Measurements from ENCODE around the gene C9orf40.

C9orf40 gene

GRCh38 chr9:74975538-74975937, 22.8 kb upstream of the C9orf40 start:
- H3K4me1 ChIP-seq (ENCODE audit: insufficient read depth, insufficient read length), result peaks cover 5% of the 10 kb centered on the region
- H3K9me3 ChIP-seq (ENCODE audit: insufficient read depth, low read length), result peaks cover 15% of the 10 kb centered on the region
- H3K9ac ChIP-seq (ENCODE audit: insufficient read length, low read depth), result no peak overlapping the region
- no peak for DNase-seq (ENCODE audit: low read depth, low spot score)
- H3K4me3 ChIP-seq (ENCODE audit: insufficient read length, low read depth), result no peak overlapping the region
- H3K36me3 ChIP-seq (ENCODE audit: insufficient read depth, insufficient read length, low read length), result peaks cover 9% of the 10 kb centered on the region
- no peak for TF ChIP-seq YY1 (IDR thresholded peaks at IDR 0.05; ENCODE audit: insufficient read depth, insufficient read length)
- no peak for TF ChIP-seq SUZ12 (IDR thresholded peaks at IDR 0.05; ENCODE audit: extremely low read depth, insufficient read depth, insufficient read length)
- no peak for TF ChIP-seq ZNF274 (IDR thresholded peaks at IDR 0.05; ENCODE audit: low read depth, low read length)
- no peaks in the 10 kb centered on the region for H3K27me3 ChIP-seq (ENCODE audit: insufficient read depth, insufficient read length)

GRCh38 chr9:74974558-74974957, 21.8 kb upstream of the C9orf40 start:
- no peak overlapping the region for H3K4me3 ChIP-seq (ENCODE audit: insufficient read length, low read depth)
- H3K27me3 ChIP-seq (ENCODE audit: insufficient read depth, insufficient read length), result no peaks in the 10 kb centered on the region
- TF ChIP-seq YY1 (IDR thresholded peaks at IDR 0.05; ENCODE audit: insufficient read depth, insufficient read length), result no peak
- no peak for TF ChIP-seq ZNF274 (IDR thresholded peaks at IDR 0.05; ENCODE audit: low read depth, low read length)
- TF ChIP-seq SUZ12 (IDR thresholded peaks at IDR 0.05; ENCODE audit: extremely low read depth, insufficient read depth, insufficient read length), result no peak
- H3K9me3 ChIP-seq (ENCODE audit: insufficient read depth, low read length), result peaks cover 15% of the 10 kb centered on the region
- H3K4me1 ChIP-seq (ENCODE audit: insufficient read depth, insufficient read length), result peaks cover 5% of the 10 kb centered on the region
- peaks cover 9% of the 10 kb centered on the region for H3K36me3 ChIP-seq (ENCODE audit: insufficient read depth, insufficient read length, low read length)
- H3K9ac ChIP-seq (ENCODE audit: insufficient read length, low read depth), result no peak overlapping the region
- DNase-seq (ENCODE audit: low read depth, low spot score), result no peak

GRCh38 chr9:74973714-74974113, 21.0 kb upstream of the C9orf40 start:
- TF ChIP-seq YY1 (IDR thresholded peaks at IDR 0.05; ENCODE audit: insufficient read depth, insufficient read length) (no peak), SUZ12 (IDR thresholded peaks at IDR 0.05; ENCODE audit: extremely low read depth, insufficient read depth, insufficient read length) (no peak), ZNF274 (IDR thresholded peaks at IDR 0.05; ENCODE audit: low read depth, low read length) (no peak)
- H3K4me1 ChIP-seq (ENCODE audit: insufficient read depth, insufficient read length), result peaks cover 5% of the 10 kb centered on the region
- peaks cover 15% of the 10 kb centered on the region for H3K9me3 ChIP-seq (ENCODE audit: insufficient read depth, low read length)
- DNase-seq (ENCODE audit: low read depth, low spot score), result peak; percentile 20
- peaks cover 8% of the 10 kb centered on the region for H3K36me3 ChIP-seq (ENCODE audit: insufficient read depth, insufficient read length, low read length)
- no peaks in the 10 kb centered on the region for H3K27me3 ChIP-seq (ENCODE audit: insufficient read depth, insufficient read length)
- H3K4me3 ChIP-seq (ENCODE audit: insufficient read length, low read depth), result no peak overlapping the region
- H3K9ac ChIP-seq (ENCODE audit: insufficient read length, low read depth), result no peak overlapping the region

- no peak for DNase-seq (ENCODE audit: low read depth, low spot score)
Measured at GRCh38 chr9:74963056-74963455, 10.3 kb upstream of the C9orf40 start.

GRCh38 chr9:74961496-74961895, 8.8 kb upstream of the C9orf40 start:
- TF ChIP-seq ZNF274 (IDR thresholded peaks at IDR 0.05; ENCODE audit: low read depth, low read length) (no peak), SUZ12 (IDR thresholded peaks at IDR 0.05; ENCODE audit: extremely low read depth, insufficient read depth, insufficient read length) (no peak), YY1 (IDR thresholded peaks at IDR 0.05; ENCODE audit: insufficient read depth, insufficient read length) (no peak)
- DNase-seq (ENCODE audit: low read depth, low spot score), result no peak

More at GRCh38 chr9:74963056-74963455, 10.3 kb upstream of the C9orf40 start:
- Histone ChIP-seq H3K36me3 (ENCODE audit: insufficient read depth, insufficient read length, low read length) (peaks cover 5% of the 10 kb centered on the region), H3K27me3 (ENCODE audit: insufficient read depth, insufficient read length) (no peaks in the 10 kb centered on the region), H3K9me3 (ENCODE audit: insufficient read depth, low read length) (peaks cover 26% of the 10 kb centered on the region), H3K9ac (ENCODE audit: insufficient read length, low read depth) (no peak overlapping the region), H3K4me1 (ENCODE audit: insufficient read depth, insufficient read length) (no peaks in the 10 kb centered on the region), H3K4me3 (ENCODE audit: insufficient read length, low read depth) (no peak overlapping the region)
- TF ChIP-seq YY1 (IDR thresholded peaks at IDR 0.05; ENCODE audit: insufficient read depth, insufficient read length) (no peak), SUZ12 (IDR thresholded peaks at IDR 0.05; ENCODE audit: extremely low read depth, insufficient read depth, insufficient read length) (no peak), ZNF274 (IDR thresholded peaks at IDR 0.05; ENCODE audit: low read depth, low read length) (no peak)

GRCh38 chr9:74960561-74960960, 7.8 kb upstream of the C9orf40 start:
- peaks cover 26% of the 10 kb centered on the region for H3K9me3 ChIP-seq (ENCODE audit: insufficient read depth, low read length)
- no peak overlapping the region for H3K9ac ChIP-seq (ENCODE audit: insufficient read length, low read depth)
- no peak overlapping the region for H3K4me3 ChIP-seq (ENCODE audit: insufficient read length, low read depth)
- TF ChIP-seq SUZ12 (IDR thresholded peaks at IDR 0.05; ENCODE audit: extremely low read depth, insufficient read depth, insufficient read length) (no peak), YY1 (IDR thresholded peaks at IDR 0.05; ENCODE audit: insufficient read depth, insufficient read length) (no peak), ZNF274 (IDR thresholded peaks at IDR 0.05; ENCODE audit: low read depth, low read length) (no peak)
- DNase-seq (ENCODE audit: low read depth, low spot score), result no peak
- peaks cover 5% of the 10 kb centered on the region for H3K36me3 ChIP-seq (ENCODE audit: insufficient read depth, insufficient read length, low read length)
- no peaks in the 10 kb centered on the region for H3K27me3 ChIP-seq (ENCODE audit: insufficient read depth, insufficient read length)
- H3K4me1 ChIP-seq (ENCODE audit: insufficient read depth, insufficient read length), result no peaks in the 10 kb centered on the region

More at GRCh38 chr9:74961496-74961895, 8.8 kb upstream of the C9orf40 start:
- Histone ChIP-seq H3K4me3 (ENCODE audit: insufficient read length, low read depth) (no peak overlapping the region), H3K36me3 (ENCODE audit: insufficient read depth, insufficient read length, low read length) (peaks cover 5% of the 10 kb centered on the region), H3K4me1 (ENCODE audit: insufficient read depth, insufficient read length) (no peaks in the 10 kb centered on the region), H3K9me3 (ENCODE audit: insufficient read depth, low read length) (peaks cover 26% of the 10 kb centered on the region), H3K27me3 (ENCODE audit: insufficient read depth, insufficient read length) (no peaks in the 10 kb centered on the region), H3K9ac (ENCODE audit: insufficient read length, low read depth) (no peak overlapping the region)

GRCh38 chr9:74958587-74958986, 5.9 kb upstream of the C9orf40 start:
- H3K4me1 ChIP-seq (ENCODE audit: insufficient read depth, insufficient read length), result no peaks in the 10 kb centered on the region
- no peak for TF ChIP-seq YY1 (IDR thresholded peaks at IDR 0.05; ENCODE audit: insufficient read depth, insufficient read length)
- TF ChIP-seq SUZ12 (IDR thresholded peaks at IDR 0.05; ENCODE audit: extremely low read depth, insufficient read depth, insufficient read length), result no peak
- no peak for TF ChIP-seq ZNF274 (IDR thresholded peaks at IDR 0.05; ENCODE audit: low read depth, low read length)
- no peak overlapping the region for H3K4me3 ChIP-seq (ENCODE audit: insufficient read length, low read depth)
- H3K36me3 ChIP-seq (ENCODE audit: insufficient read depth, insufficient read length, low read length), result no peaks in the 10 kb centered on the region
- no peaks in the 10 kb centered on the region for H3K27me3 ChIP-seq (ENCODE audit: insufficient read depth, insufficient read length)
- H3K9me3 ChIP-seq (ENCODE audit: insufficient read depth, low read length), result peaks cover 18% of the 10 kb centered on the region
- H3K9ac ChIP-seq (ENCODE audit: insufficient read length, low read depth), result no peak overlapping the region
- no peak for DNase-seq (ENCODE audit: low read depth, low spot score)
